ENCODE data around the gene VAPB. TPM values are rescaled to one million over a fixed set of nuclear protein-coding genes. Genes with fewer than 3 reads are reported as not detected.

VAPB gene
- total RNA-seq, 1 donor from 2014 or later: 55.3 TPM

- DNase-seq (ENCODE audit: low spot score): no peak
- peaks cover 7% of the 10 kb centered on the region for H3K9me3 Mint-ChIP-seq (ENCODE audit: low read depth)
- H3K4me1 Mint-ChIP-seq (ENCODE audit: low read depth): peaks cover 3% of the 10 kb centered on the region
- no peak for TF ChIP-seq CTCF (IDR thresholded peaks at IDR 0.05)
- H3K27ac Mint-ChIP-seq (ENCODE audit: unreplicated experiment): no peak overlapping the region
- no peaks in the 10 kb centered on the region for H3K27me3 Mint-ChIP-seq (ENCODE audit: low read depth)
- no peak overlapping the region for H3K4me3 Mint-ChIP-seq (ENCODE audit: unreplicated experiment)
- H3K36me3 Mint-ChIP-seq (ENCODE audit: low read depth): peaks cover 8% of the 10 kb centered on the region
Observed at GRCh38 chr20:58472273-58473018, 83.4 kb downstream of the VAPB start.

- Mint-ChIP-seq H3K4me3 (ENCODE audit: unreplicated experiment) (no peak overlapping the region), H3K27ac (ENCODE audit: unreplicated experiment) (no peak overlapping the region), H3K27me3 (ENCODE audit: low read depth) (no peaks in the 10 kb centered on the region), H3K36me3 (ENCODE audit: low read depth) (peaks cover 16% of the 10 kb centered on the region), H3K4me1 (ENCODE audit: low read depth) (peaks cover 3% of the 10 kb centered on the region), H3K9me3 (ENCODE audit: low read depth) (peaks cover 18% of the 10 kb centered on the region)
- no peak for DNase-seq (ENCODE audit: low spot score)
- TF ChIP-seq CTCF (IDR thresholded peaks at IDR 0.05): no peak
Observed at GRCh38 chr20:58473453-58474425, 84.7 kb downstream of the VAPB start.

- H3K36me3 Mint-ChIP-seq (ENCODE audit: low read depth): peaks cover 23% of the 10 kb centered on the region
Observed at GRCh38 chr20:58475466-58475865, 86.4 kb downstream of the VAPB start.

GRCh38 chr20:58478141-58478805 lies 89.2 kb downstream of the VAPB start:
- peaks cover 23% of the 10 kb centered on the region for H3K9me3 Mint-ChIP-seq (ENCODE audit: low read depth)
- H3K27me3 Mint-ChIP-seq (ENCODE audit: low read depth): no peaks in the 10 kb centered on the region
- no peak for DNase-seq (ENCODE audit: low spot score)
- no peak overlapping the region for H3K4me3 Mint-ChIP-seq (ENCODE audit: unreplicated experiment)
- no peak for TF ChIP-seq CTCF (IDR thresholded peaks at IDR 0.05)
- peaks cover 4% of the 10 kb centered on the region for H3K4me1 Mint-ChIP-seq (ENCODE audit: low read depth)
- H3K36me3 Mint-ChIP-seq (ENCODE audit: low read depth): peaks cover 27% of the 10 kb centered on the region
- no peak overlapping the region for H3K27ac Mint-ChIP-seq (ENCODE audit: unreplicated experiment)

More at GRCh38 chr20:58475466-58475865, 86.4 kb downstream of the VAPB start:
- DNase-seq (ENCODE audit: low spot score): no peak
- Mint-ChIP-seq H3K4me1 (ENCODE audit: low read depth) (peaks cover 3% of the 10 kb centered on the region), H3K9me3 (ENCODE audit: low read depth) (peaks cover 21% of the 10 kb centered on the region), H3K27ac (ENCODE audit: unreplicated experiment) (no peak overlapping the region), H3K4me3 (ENCODE audit: unreplicated experiment) (no peak overlapping the region), H3K27me3 (ENCODE audit: low read depth) (no peaks in the 10 kb centered on the region)
- TF ChIP-seq CTCF (IDR thresholded peaks at IDR 0.05): no peak

Measured in chondrocyte (in vitro differentiated cells).